ENCODE measurements around the gene CDH4.

The CDH4 gene

GRCh38 chr20:61931476-61932198 lies 679.6 kb downstream of the CDH4 start:
- no peak for TF ChIP-seq CTCF (IDR thresholded peaks at IDR 0.05; ENCODE audit: borderline replicate concordance, control extremely low read depth, extremely low read depth, insufficient read depth, missing control alignments)
- no peak for DNase-seq (ENCODE audit: low spot score)
- in situ Hi-C loops (cut with MboI; ENCODE audit: low sequenced_read_pairs, unreplicated experiment): no loop called here

GRCh38 chr20:61932199-61932592 lies 680.1 kb downstream of the CDH4 start:
- in situ Hi-C loops (cut with MboI; ENCODE audit: low sequenced_read_pairs, unreplicated experiment): no loop called here
- no peak for TF ChIP-seq CTCF (IDR thresholded peaks at IDR 0.05; ENCODE audit: borderline replicate concordance, control extremely low read depth, extremely low read depth, insufficient read depth, missing control alignments)
- no peak for DNase-seq (ENCODE audit: low spot score)

GRCh38 chr20:61932711-61933480 lies 680.8 kb downstream of the CDH4 start:
- TF ChIP-seq CTCF (IDR thresholded peaks at IDR 0.05; ENCODE audit: borderline replicate concordance, control extremely low read depth, extremely low read depth, insufficient read depth, missing control alignments): no peak
- no peak for DNase-seq (ENCODE audit: low spot score)
- in situ Hi-C loops (cut with MboI; ENCODE audit: low sequenced_read_pairs, unreplicated experiment): no loop called here

GRCh38 chr20:61933481-61933950 lies 681.5 kb downstream of the CDH4 start:
- no peak for DNase-seq (ENCODE audit: low spot score)
- TF ChIP-seq CTCF (IDR thresholded peaks at IDR 0.05; ENCODE audit: borderline replicate concordance, control extremely low read depth, extremely low read depth, insufficient read depth, missing control alignments): no peak
- in situ Hi-C loops (cut with MboI; ENCODE audit: low sequenced_read_pairs, unreplicated experiment): no loop called here

- DNase-seq (ENCODE audit: low spot score): no peak
- no peak for TF ChIP-seq CTCF (IDR thresholded peaks at IDR 0.05; ENCODE audit: borderline replicate concordance, control extremely low read depth, extremely low read depth, insufficient read depth, missing control alignments)
- in situ Hi-C loops (cut with MboI; ENCODE audit: low sequenced_read_pairs, unreplicated experiment): no loop called here
Measured at GRCh38 chr20:61933951-61934715, 682.1 kb downstream of the CDH4 start.
